ENCODE results near the gene FAM90A26.
"Not testable (repeated sequence)": the region's sequence is repeated elsewhere in the genome, so short reads cannot be mapped to it uniquely, and the experiment has no call there.

The FAM90A26 gene, protein sequence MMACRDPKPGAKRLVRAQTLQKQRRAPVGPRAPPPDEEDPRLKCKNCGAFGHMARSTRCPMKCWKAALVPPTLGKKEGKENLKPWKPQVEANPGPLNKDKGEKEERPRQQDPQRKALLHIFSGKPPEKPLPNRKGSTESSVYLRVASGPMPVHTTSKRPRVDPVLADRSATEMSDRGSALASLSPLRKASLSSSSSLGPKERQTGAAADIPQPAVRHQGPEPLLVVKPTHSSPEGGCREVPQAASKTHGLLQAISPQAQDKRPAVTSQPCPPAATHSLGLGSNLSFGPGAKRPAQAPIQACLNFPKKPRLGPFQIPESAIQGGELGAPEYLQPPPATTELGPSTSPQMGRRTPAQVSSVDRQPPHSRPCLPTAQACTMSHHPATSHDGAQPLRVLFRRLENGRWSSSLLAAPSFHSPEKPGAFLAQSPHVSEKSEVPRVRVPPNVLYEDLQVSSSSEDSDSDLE

DNA sequence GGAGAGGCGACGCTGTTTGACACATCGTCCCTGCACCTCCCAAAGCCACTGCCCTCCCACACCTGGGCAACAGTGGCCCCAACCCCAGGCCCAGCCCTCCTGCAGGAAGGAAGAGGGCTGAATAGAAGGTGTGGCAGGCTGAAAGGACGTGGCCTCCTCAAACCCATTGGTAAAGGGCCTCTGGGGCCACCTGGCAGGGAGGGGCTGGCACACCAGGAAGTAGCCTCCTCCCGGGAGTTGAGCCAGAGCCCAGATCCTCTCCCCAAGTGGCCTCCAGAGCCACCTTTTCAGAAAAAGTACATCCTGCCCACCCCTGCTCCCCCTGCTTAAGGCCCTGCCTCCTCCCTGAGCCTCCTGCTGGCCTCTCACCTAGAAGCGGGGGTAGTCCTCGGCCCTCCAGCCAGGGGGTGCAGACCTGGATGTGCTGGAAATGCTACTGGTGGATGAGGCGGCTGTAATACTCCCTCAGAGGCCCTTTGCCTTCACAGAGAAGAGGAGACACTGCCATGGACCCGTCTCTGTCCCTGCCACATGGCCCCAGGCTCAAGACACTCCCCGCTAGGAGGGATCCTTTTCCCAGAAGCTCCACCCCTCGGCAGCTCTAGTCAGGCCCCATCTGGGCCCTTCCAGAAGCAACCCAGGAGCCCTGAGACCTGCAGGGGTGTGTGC lies at the start of gene FAM90A26:
FAM90A26 (plus strand) TSS at position 619 of the 669 bp plus-strand sequence. CDS start 2,764 bp downstream, outside the sequence.
- DNase-seq (ENCODE audit: low spot score) = not testable (repeated sequence)

DNA sequence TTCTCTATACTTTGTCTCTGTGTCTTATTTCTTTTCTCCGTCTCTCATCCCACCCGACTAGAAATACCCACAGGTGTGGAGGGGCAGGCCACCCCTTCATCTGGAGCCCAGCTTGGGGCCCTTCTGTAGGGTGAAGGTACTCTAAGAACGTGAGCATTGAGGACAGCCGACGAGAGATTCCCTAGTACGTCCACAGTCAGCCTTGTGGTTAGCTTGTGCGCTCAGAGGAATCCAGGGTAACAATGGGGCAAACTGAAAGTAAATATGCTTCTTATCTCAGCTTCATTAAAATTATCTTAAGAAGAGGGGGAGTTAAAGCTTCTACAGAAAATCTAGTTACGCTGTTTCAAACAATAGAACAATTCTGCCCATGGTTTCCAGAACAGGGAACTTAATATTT lies 47.5 kb upstream of the FAM90A26 start:
- not testable (repeated sequence) for DNase-seq (ENCODE audit: low spot score)

DNA sequence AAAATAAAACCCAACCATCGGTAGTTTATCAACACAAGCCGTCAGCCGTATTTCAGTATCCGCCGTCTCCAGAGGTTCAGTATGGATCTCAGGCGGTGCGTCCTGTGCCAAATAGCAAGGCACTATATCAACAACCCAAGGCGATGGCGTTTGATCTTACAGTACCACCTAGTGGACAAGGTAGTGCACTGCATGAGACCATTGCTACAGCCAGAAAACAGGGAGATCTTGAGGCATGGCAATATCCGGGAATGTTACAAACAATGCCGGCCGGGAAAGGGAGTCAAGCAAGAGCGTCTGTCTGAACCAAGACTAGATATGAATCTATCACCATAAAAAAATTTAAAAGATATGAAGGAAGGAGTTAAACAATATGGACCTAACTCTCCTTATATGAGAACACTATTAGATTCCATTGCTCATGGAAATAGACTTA lies 46.6 kb upstream of the FAM90A26 start:
- DNase-seq (ENCODE audit: low spot score) = not testable (repeated sequence)

DNA sequence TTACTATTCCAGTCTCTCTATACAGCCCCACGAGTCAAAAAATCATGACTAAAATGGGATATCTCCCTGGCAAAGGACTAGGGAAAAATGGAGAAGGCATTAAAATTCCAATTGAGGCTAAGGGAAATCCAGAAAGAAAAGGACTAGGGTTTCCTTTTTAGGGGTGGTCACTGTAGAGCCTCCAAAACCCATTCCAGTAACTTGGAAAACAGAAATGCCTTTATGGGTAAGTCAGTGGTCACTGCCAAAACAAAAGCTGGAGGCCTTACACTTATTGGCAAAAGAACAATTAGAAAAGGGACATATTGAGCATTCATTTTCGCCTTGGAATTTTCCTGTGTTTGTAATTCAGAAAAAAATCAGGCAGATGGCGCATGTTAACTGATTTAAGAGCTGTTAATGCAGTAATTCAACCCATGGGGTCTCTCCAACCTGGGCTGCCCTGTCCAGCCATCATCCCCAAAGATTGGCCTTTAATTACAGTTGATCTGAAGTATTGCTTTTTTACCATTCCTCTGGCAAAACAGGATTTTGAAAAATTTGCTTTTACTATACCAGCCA lies 44.5 kb upstream of the FAM90A26 start:
- not testable (repeated sequence) for DNase-seq (ENCODE audit: low spot score)

DNA sequence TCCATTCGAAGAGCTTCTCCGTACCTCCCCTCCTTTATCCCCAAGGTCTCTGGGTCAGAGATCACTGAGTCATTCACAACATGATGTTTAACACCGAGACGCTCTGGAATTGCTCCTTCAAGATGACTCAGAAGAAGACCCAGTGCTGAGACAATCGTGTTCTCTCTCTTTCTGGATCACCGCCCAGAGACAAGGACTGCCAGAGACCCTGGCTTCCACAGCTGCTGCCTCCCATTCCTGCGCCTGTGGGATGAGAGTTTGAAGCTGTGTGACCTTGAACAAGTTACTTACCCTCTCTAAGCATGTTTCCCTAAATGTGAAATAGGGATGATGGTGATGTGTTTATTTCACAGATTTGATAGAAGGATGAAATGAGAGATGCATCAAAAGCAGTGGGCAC lies 38.8 kb upstream of the FAM90A26 start:
- DNase-seq (ENCODE audit: low spot score) = not testable (repeated sequence)

DNA sequence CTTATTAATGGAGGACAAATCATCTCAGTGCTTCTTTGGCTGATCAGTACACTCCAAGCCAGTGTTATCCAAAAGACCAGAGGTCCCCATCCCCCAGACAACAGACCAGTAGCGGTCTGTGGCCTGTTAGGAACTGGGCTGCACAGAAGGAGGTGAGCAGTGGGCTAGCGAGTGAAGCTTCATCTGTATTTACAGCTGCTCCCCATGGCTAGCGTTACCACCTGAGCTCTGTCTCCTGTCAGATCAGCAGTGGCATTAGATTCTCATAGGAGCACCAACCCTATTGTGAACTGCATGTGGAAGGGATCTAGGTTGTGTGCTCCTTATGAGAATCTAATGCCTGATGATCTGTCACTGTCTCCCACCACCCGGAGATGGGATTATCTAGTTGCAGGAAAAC lies 37.4 kb upstream of the FAM90A26 start:
- DNase-seq (ENCODE audit: low spot score) = not testable (repeated sequence)

DNA sequence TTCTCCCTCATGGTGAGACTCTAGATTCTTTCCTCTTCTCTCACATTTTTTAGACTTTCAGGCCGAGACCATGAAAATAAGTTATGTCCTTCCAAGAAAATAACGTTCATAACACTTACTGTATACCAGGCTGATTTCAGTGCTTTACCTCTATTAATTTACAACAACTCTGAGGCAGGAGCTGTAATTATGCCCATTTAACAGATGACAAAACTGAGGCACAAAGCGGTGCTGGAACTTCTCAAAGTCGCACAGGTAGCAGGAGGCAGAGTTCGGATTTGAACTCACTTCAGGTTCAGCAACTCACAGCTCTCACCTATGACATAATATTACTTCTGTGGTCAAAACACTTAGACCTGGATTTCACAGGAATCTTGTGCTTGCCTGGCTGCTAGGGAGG lies 36.2 kb upstream of the FAM90A26 start:
- not testable (repeated sequence) for DNase-seq (ENCODE audit: low spot score)

DNA sequence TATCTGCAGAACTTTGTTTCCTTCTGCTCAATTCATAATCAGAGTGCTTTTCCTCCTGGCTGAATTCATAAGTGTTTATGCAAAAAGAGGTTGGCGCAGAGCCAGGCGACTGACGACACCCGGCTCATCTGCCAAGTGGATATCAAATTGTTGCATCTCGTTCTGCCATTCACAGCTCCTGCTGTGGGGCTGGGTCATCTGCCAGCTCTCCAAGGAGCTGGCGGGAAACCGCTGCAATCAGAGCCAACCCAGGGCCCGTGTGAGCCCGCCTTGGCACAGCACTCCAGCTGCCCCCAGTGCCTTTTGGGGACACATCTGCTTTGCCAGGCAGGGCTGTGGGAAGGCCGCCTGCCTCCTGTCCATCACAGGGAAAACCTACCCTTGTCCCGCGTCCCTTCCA lies 35.7 kb upstream of the FAM90A26 start:
- not testable (repeated sequence) for DNase-seq (ENCODE audit: low spot score)

DNA sequence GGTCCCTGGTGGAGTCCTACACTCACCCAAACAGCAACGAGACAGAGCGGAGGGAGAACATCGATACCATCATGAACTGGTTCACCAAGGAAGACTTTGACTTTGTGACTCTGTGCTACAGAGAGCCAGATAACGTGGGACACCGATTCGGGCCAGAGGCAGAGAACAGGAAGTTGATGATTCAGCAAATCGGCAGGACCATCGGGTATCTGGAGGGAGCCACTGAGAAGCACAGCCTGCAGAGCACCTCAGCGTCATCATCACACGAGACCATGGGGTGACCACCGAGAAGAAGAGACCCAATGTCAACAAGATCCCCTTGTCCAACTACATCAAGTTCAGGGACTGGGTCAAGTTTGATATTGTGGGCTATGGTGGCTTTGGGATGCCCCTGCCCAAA lies 29.2 kb upstream of the FAM90A26 start:
- DNase-seq (ENCODE audit: low spot score) = not testable (repeated sequence)

DNA sequence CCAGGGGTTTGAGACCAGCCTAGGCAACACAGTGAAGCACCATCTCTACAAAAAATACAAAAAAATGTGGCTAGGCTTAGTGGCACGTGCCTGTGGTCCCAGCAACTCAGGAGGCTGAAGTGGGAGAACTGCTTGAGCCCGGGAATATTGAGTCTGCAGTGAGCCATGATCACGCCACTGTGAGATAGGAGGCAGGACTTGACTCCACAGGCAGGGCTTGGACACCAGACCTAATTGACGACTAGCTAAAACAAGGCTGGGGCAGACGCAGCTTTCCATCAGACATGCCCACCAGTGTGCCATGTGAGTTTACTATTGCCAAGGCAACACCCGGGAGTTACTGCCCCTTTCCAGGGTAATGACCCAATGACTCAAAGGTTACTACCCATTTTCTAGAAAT lies 27.4 kb upstream of the FAM90A26 start:
- not testable (repeated sequence) for DNase-seq (ENCODE audit: low spot score)

DNA sequence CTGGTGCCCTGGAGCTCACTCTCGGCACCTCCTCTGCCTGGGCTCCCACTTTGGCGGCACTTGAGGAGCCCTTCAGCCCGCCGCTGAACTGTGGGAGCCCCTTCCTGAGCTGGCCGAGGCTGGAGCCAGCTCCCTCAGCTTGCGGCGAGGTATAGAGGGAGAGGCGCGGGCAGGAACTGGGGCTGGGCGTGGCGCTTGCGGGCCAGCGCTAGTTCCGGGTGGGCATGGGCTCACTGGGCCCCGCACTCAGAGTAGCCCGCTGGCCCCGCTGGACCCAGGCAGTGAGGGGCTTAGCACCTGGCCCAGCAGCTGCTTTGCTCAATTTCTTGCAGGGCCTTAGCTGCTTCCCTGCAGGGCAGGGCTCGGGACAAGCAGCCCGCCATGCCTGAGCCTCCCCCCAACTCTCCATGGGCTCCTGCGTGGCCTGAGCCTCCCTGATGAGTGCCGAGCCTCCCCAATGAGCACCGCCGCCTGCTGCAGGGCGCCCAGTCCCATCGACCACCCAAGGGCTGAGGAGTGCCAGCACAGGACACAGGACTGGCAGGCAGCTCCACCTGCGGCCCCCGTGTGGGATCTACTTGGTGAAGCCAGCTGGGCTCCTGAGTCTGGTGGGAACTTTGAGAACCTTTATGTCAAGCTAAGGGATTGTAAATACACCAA lies 26.7 kb upstream of the FAM90A26 start:
- no peak for DNase-seq (ENCODE audit: low spot score)

DNA sequence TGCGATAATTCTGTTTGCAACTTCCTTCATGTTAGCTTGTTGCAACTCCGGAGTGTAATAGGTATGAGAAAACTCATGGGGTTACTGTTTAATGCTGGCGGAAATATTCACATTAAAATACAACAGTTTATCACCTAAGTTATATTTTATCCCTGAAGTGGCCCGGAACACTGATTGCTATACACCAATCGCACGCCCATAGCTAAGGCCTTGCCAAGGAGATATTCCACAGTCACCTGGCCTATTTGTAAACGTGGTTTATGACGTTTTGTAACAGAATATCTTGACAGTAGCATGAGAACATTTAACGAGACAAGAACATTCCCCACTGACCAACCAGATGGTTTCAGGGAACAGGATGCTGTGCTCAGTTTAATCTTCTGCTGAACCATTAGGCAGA lies 23.2 kb upstream of the FAM90A26 start:
- DNase-seq (ENCODE audit: low spot score) = no peak

DNA sequence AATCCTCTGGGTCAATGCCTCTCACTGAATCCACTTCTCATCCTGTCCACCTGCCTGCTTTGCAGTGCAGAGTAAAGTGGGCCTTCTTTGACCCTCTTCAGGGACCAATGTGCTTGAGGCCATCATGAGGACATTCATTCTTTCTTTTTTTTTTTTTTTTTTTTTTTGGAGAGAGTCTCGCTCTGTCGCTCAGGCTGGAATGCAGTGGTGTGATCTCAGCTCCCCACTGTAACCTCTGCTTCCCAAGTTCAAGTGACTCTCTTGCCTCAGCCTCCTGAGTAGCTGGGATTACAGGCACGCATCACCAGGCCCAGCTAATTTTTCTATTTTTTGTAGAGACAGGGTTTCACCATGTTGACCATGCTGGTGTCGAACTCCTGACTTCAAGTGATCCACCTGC lies 22.8 kb upstream of the FAM90A26 start:
- not testable (repeated sequence) for DNase-seq (ENCODE audit: low spot score)

DNA sequence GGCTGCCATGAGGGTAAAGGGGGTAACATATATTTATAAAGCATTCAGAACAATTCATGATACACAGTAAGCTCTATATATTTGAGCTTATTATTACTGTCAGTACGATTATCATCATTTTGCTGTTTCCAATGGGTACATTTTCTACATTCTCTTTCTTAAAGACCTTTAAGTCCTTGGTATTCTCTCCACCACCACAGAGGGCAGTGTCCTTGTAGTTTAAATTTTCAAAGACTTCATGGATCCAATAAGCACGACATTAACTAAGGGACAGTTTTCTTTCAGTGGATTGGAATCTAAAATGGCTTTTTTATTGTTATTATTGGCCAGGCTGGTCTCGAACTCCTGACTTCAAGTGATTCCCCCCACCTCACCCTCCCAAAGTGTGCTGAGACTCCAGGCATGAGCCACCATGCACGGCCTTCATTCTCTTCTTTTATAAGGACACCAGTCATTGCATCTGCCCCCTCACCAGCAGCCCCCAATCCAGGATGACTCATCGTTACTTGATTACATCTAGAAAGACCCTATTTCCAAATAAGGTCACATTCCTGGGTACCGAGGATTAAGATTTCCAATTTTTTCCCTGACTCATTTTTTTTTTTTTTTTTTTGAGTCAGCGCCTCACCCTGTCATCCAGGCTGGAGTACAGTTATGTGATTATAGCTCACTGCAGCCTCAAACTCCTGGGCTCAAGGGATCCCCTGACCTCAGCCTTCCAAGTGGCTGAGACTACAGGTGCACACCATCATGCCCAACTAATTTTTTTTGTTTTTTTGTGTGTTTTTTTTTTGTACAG lies 21.4 kb upstream of the FAM90A26 start:
- DNase-seq (ENCODE audit: low spot score) = not testable (repeated sequence)

DNA sequence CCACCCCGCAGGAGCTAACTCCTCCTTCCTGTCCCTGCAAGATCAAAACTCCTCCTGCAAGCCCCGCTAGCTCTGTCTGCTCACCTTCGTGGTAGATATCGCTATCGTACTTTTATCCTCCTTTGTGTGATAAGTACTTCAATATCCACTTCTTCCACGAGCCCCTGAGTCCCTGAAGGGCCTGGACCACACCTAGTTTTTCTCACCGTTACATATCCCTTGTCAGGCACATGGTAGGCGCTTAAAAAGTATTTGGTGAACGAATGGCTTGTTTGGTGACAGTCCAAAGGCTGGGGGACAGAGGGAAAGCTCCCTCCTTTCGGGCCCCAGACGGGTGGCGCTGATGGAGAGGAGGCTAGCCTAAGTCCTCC lies 18.4 kb upstream of the FAM90A26 start:
- not testable (repeated sequence) for DNase-seq (ENCODE audit: low spot score)

DNA sequence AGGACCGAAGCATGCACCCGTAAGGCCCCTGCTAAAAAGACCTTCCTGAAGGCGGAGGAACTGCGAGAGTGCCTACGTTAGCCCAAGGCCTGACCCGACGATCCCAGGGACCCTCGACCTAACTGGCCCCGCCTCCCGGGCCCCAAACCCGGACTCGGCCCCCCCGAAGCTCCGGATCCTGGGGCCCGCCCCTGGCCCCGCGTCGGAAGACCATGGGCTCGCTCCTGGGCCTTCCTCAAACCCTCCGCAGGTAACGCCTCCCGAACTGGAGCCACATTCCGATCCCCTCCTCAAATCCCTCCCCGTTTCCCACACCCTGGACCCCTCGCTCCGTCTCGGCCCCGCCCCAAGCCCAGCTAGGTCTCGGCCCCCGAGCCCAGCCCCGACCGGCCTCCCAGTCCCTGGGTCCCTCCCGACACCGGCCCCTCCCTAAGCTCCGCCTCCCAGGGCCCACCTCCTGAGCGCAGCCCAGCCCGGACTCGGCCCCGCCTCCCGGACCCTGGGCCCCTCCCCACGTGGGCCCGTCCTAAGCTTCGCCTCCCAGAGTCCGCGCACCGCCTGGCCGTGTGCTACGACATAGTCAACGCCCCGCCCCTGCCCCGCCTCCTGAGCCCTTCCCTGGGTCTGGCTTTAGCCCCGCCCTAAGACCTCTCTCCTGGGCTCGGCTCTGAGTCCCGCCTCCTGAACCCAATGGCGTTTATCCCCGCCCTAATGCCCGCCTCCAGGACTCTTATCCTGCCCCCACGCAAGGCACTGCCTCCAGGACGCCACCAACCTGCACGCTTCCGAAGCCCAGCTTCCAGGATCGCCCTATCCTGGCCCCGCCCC lies 17.8 kb upstream of the FAM90A26 start:
- peak; percentile 60 for DNase-seq (ENCODE audit: low spot score)

DNA sequence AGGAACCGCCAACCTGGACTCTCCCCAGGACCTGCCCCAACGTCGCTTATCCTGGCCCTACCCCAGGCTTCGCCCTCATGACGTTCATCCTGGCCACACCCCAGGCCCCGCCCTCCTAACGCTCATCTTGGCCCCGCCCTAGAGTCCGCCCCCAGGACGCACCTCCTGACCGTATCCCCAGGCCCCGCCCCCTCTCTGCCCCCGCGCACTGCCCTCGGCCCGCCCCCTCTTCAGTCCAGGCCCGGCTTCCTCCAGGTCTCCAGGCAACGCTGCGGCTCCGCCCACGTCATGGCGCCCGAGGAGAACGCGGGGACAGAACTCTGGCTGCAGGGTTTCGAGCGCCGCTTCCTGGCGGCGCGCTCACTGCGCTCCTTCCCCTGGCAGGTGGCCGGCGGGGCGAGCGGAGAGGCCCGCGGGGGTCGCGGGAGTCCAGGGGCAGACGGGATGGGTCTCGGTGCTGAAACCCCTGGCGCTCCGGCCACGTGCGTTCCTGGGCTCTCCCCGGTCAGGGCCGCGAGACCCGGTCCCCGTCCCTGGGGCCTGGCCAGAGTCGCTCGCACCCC lies 17.1 kb upstream of the FAM90A26 start:
- peak; percentile 84 for DNase-seq (ENCODE audit: low spot score)

DNA sequence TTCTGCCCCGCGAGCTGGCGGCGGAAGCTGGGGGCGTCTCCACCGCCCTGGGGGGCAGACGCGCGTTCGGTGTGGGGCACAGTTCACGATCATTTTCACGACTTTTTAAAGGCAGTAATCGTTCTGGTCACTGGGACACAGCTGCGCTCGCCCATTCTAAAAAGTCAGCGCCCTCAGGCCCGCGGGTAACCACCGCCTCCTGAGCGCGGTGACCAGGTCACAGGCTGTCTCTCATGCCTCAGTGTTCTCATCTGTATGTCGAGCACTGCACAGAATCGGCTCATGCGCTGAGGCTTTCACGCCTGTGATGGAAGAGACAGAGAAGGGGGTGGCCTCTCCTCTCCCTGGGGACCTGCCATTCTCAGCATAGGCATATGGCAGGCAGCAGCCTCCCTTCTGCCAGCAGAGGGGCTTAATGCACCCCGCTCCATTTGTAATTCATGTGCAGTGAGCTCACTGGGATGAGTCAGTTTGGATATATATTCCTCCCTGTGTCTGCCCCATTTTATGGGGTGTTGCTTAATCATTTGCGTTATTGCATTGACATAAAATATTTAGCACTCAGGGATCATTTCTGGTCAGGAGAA lies 16.5 kb upstream of the FAM90A26 start:
- DNase-seq (ENCODE audit: low spot score) = not testable (repeated sequence)

DNA sequence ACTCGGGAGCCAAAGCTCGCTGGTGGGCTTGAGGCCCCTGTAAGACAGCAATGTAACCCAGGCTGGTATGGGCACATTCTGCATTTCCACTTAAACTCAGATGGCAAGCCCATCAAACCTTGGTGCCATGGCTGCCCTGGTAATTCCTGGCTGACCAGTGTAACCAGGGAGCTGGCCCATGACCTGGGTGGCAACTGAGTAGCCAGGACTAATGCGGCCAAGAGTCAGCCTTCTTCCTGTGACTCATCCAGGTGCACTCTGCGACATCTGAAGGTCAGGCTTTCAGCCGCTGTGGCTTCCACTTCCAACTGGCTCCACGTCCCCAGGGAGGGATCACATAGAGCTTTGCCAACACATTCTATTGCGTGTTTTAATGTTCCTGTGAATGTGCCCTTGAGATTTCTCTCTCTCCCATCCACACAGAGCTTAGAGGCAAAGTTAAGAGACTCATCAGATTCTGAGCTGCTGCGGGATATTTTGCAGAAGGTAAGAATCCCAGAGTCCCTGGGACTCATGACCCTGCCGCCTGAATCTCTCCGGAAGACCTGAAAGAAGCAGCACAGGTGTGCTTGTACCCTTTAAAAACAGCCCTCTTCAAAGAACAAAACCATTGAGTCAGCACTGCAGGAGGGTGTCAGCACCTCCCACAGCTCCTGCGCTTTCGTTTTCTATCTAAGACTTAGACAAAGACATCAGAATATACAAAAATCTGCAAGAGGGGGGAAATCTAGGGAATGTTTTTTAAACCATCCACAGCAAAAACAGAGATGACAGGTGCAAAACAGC lies 14.9 kb upstream of the FAM90A26 start:
- DNase-seq (ENCODE audit: low spot score) = not testable (repeated sequence)
